Gastroesophageal sphincter (tissue), 4 donors: ENCODE data around the gene PSMD8. TPM values are rescaled to one million over a fixed set of nuclear protein-coding genes. Genes with fewer than 3 reads are reported as not detected.

Experiments used
- ATAC-seq: fragments of 150-250 bp; one replicate; pipeline ENCODE4 v1.9.1; 2016; ENCODE audit warnings: mild to moderate bottlenecking, moderate library complexity
- H3K27ac ChIP-seq, 4 donors: fragments of 200-600 bp; sonication (generic) in 3 of 4; 1 replicate in 3 of 4; 2 replicates in 1 of 4; pipeline ENCODE4 v1.5.1; 2016 to 2019
- H3K27me3 ChIP-seq: fragments of 200-600 bp; sonication (generic); one replicate; pipeline ENCODE4 v1.5.1; 2019
- H3K36me3 ChIP-seq, 2 donors: fragments of 200-600 bp; sonication (generic); one replicate each; pipeline ENCODE4 v1.5.1; 2019; ENCODE audit warnings: control low read depth in 1 of 2
- H3K4me1 ChIP-seq, 3 donors: fragments of 200-600 bp; sonication (generic); 1 replicate in 2 of 3; 2 replicates in 1 of 3; pipeline ENCODE4 v1.5.1; 2016 to 2019; ENCODE audit warnings: control low read depth in 2 of 3
- H3K4me3 ChIP-seq, 2 donors: fragments of 200-600 bp; sonication (generic); one replicate each; pipeline ENCODE4 v1.5.1; 2019; ENCODE audit warnings: mild to moderate bottlenecking in 1 of 2, moderate library complexity in 1 of 2
- H3K9me3 ChIP-seq, 3 donors: fragments of 200-600 bp; sonication (generic); one replicate each; pipeline ENCODE4 v1.5.1; 2017 to 2019; ENCODE audit warnings: control low read depth in 2 of 3
- CTCF ChIP-seq, 4 experiments: fragments of 200-600 bp in 2 of 4; fragments of 450-650 bp in 2 of 4; sonication (generic) in 1 of 4; IDR thresholded peaks; one replicate each; pipeline ENCODE4 v1.5.1; 2017 to 2019; ENCODE audit warnings: antibody characterized with exemption in 4 of 4, mild to moderate bottlenecking in 2 of 4, moderate library complexity in 2 of 4
- EP300 ChIP-seq: sonication (generic); formaldehyde crosslinking; IDR thresholded peaks from one replicate; pipeline ENCODE4 v1.6.1; 2017; ENCODE audit warnings: antibody characterized with exemption, mild to moderate bottlenecking
- POLR2A ChIP-seq, 2 donors: fragments of 450-650 bp; IDR thresholded peaks; one replicate each; pipeline ENCODE4 v1.6.1; 2017; ENCODE audit warnings: antibody characterized with exemption in 2 of 2, mild to moderate bottlenecking in 2 of 2, moderate library complexity in 1 of 2
- POLR2AphosphoS5 ChIP-seq: sonication (generic); formaldehyde crosslinking; IDR thresholded peaks from one replicate; pipeline ENCODE4 v1.6.1; 2017; ENCODE audit warnings: antibody characterized with exemption
- WGBS, 2 donors: methylation state at CpG; one replicate each; pipeline ENCODE4 v1.1.5; 2018; ENCODE audit warnings: low coverage in 1 of 2; 5-methylcytosine and 5-hydroxymethylcytosine counted together
- total RNA-seq, 4 donors: library from RNA; depleted of rRNA; stranded (reverse); fragments of >200 nt; gene quantifications; one replicate each; pipeline ENCODE4 v1.1.0, GENCODE V29; 2016

The PSMD8 gene
- total RNA-seq, 4 donors from 2014 or later, result 161 to 208 (median 171) TPM

- Histone ChIP-seq H3K36me3 (no peaks in the 10 kb centered on the region), H3K4me3 (no peak overlapping the region), H3K4me1 (peaks cover 0 to 24% (median 17%) of the 10 kb centered on the region in 3 donors), H3K9me3 (no peaks in the 10 kb centered on the region), H3K27ac (no peak overlapping the region), H3K27me3 (peaks cover 58% of the 10 kb centered on the region)
- TF ChIP-seq CTCF (IDR thresholded peaks at IDR 0.05) (no peak), EP300 (no peak), POLR2A (IDR thresholded peaks at IDR 0.05) (no peak), POLR2AphosphoS5 (no peak)
- ATAC-seq, result no peak
- 67% methylated on average over 1 to 6 of the region's 6 CpGs for WGBS, 2 donors
These were observed 18.4 kb downstream of the PSMD8 start for GRCh38 chr19:38392707-38393308.

- H3K27me3 ChIP-seq, result peaks cover 60% of the 10 kb centered on the region
- no CpG with 5 or more reads among the region's 30 CpGs for WGBS, 2 donors
These were observed 20.1 kb downstream of the PSMD8 start for GRCh38 chr19:38394488-38394887.

GRCh38 chr19:38395381-38396114, 21.2 kb downstream of the PSMD8 start:
- Histone ChIP-seq H3K4me1 (peaks cover 0 to 5% (median 0%) of the 10 kb centered on the region in 3 donors), H3K4me3 (peak overlapping the region in 1 of 2 donors; percentile 4), H3K27ac (no peak overlapping the region), H3K27me3 (peaks cover 71% of the 10 kb centered on the region), H3K36me3 (no peaks in the 10 kb centered on the region), H3K9me3 (no peaks in the 10 kb centered on the region)
- no peak for ATAC-seq
- 0% methylated on average over 1 of the region's 86 CpGs; no CpG with 5 or more reads in 1 of the 2 donors for WGBS, 2 donors
- TF ChIP-seq POLR2A (IDR thresholded peaks at IDR 0.05), result no peak
- TF ChIP-seq CTCF (IDR thresholded peaks at IDR 0.05), result no peak
- no peak for TF ChIP-seq EP300
- no peak for TF ChIP-seq POLR2AphosphoS5

More at GRCh38 chr19:38394488-38394887, 20.1 kb downstream of the PSMD8 start:
- Histone ChIP-seq H3K27ac (no peak overlapping the region), H3K4me1 (peaks cover 0 to 7% (median 2%) of the 10 kb centered on the region in 3 donors), H3K9me3 (no peaks in the 10 kb centered on the region), H3K36me3 (no peaks in the 10 kb centered on the region), H3K4me3 (no peak overlapping the region)
- TF ChIP-seq EP300 (no peak), CTCF (IDR thresholded peaks at IDR 0.05) (no peak), POLR2A (IDR thresholded peaks at IDR 0.05) (no peak), POLR2AphosphoS5 (no peak)
- no peak for ATAC-seq

- 78 to 80% methylated on average over 1 to 5 of the region's 9 CpGs for WGBS, 2 donors
- H3K36me3 ChIP-seq, result no peaks in the 10 kb centered on the region
- peaks cover 71% of the 10 kb centered on the region for H3K27me3 ChIP-seq
- no peak overlapping the region for H3K27ac ChIP-seq
- H3K4me1 ChIP-seq, result peaks cover 0 to 17% (median 5%) of the 10 kb centered on the region in 3 donors
- no peak for TF ChIP-seq CTCF (IDR thresholded peaks at IDR 0.05)
- TF ChIP-seq POLR2AphosphoS5, result no peak
- TF ChIP-seq EP300, result no peak
- no peak for TF ChIP-seq POLR2A (IDR thresholded peaks at IDR 0.05)
- H3K4me3 ChIP-seq, result no peak overlapping the region
- H3K9me3 ChIP-seq, result no peaks in the 10 kb centered on the region
- no peak for ATAC-seq
These were observed 24.7 kb downstream of the PSMD8 start for GRCh38 chr19:38399081-38399480.

GRCh38 chr19:38399537-38399936, 25.2 kb downstream of the PSMD8 start:
- H3K27me3 ChIP-seq, result peaks cover 67% of the 10 kb centered on the region
- H3K9me3 ChIP-seq, result no peaks in the 10 kb centered on the region
- no peak for ATAC-seq
- H3K4me1 ChIP-seq, result peaks cover 0 to 22% (median 7%) of the 10 kb centered on the region in 3 donors
- no peak overlapping the region for H3K4me3 ChIP-seq
- H3K36me3 ChIP-seq, result peaks cover 0 to 2% of the 10 kb centered on the region in 2 donors
- TF ChIP-seq CTCF (IDR thresholded peaks at IDR 0.05) (no peak), POLR2A (IDR thresholded peaks at IDR 0.05) (no peak), EP300 (no peak)
- no peak overlapping the region for H3K27ac ChIP-seq
- WGBS, 2 donors, result 29 to 58% methylated on average over 1 of the region's 1 CpG
